ENCODE measurements around the gene MED19. TPM values are rescaled to one million over a fixed set of nuclear protein-coding genes. Genes with fewer than 3 reads are reported as not detected.
A peak's percentile ranks its signal among the peaks of the same experiment; 100 is the strongest.

Gene MED19
- polyA plus RNA-seq, 3 donors, result 7.1 to 11.3 (median 9.2) TPM

- no peaks in the 10 kb centered on the region for H3K27me3 ChIP-seq (ENCODE audit: control insufficient read depth in 2 of 2, insufficient read depth in 2 of 2, low read length in 2 of 2)
- H3K4me1 ChIP-seq (ENCODE audit: control insufficient read depth in 1 of 2, insufficient read depth in 2 of 2, low read length in 2 of 2), result no peaks in the 10 kb centered on the region
- no peaks in the 10 kb centered on the region for H3K27me3 Mint-ChIP-seq (ENCODE audit: low read depth in 3 of 3)
- H3K4me2 ChIP-seq (replicated peaks; ENCODE audit: extremely low read depth, low read length, poor library complexity, severe bottlenecking), result no peak overlapping the region
- H2AFZ ChIP-seq (ENCODE audit: insufficient read depth, low read depth, low read length, poor library complexity, severe bottlenecking), result no peak overlapping the region
- TF ChIP-seq CTCF (IDR thresholded peaks at IDR 0.05), result no peak
- H3K79me2 ChIP-seq (ENCODE audit: insufficient read depth, low read length), result no peaks in the 10 kb centered on the region
- H3K9me3 ChIP-seq (replicated peaks in 1 of 2; ENCODE audit: control insufficient read depth in 1 of 2, insufficient read depth in 1 of 2, low read length in 2 of 2), result peaks cover 0 to 9% of the 10 kb centered on the region in 2 donors
- H3K9me3 Mint-ChIP-seq, result peaks cover 0 to 9% (median 4%) of the 10 kb centered on the region in 7 donors
- no peaks in the 10 kb centered on the region for H4K20me1 ChIP-seq (ENCODE audit: insufficient read depth, low read length)
- H3K36me3 ChIP-seq (replicated peaks in 1 of 2; ENCODE audit: control insufficient read depth in 1 of 2, insufficient read depth in 2 of 2, low read length in 2 of 2), result no peaks in the 10 kb centered on the region
- intact Hi-C loops (cut with micrococcal nuclease), result no loop called here
- no peak overlapping the region for H3K27ac Mint-ChIP-seq
- no peak overlapping the region for H3K4me3 Mint-ChIP-seq
- DNase-seq, result no peak
- no peak overlapping the region for H3K27ac ChIP-seq (ENCODE audit: low read depth in 1 of 2, low read length in 2 of 2)
- 99% methylated on average over 22 of the region's 30 CpGs for WGBS (ENCODE audit: insufficient coverage)
- H3K4me3 ChIP-seq (replicated peaks in 1 of 3; ENCODE audit: low read depth in 2 of 3, low read length in 3 of 3), result no peak overlapping the region
- H3K36me3 Mint-ChIP-seq, result peaks cover 2 to 5% of the 10 kb centered on the region in 2 donors
- no peak overlapping the region for H3K9ac ChIP-seq (ENCODE audit: insufficient read depth, low read length, poor library complexity, severe bottlenecking)
- H3K4me1 Mint-ChIP-seq, result peaks cover 3% of the 10 kb centered on the region
These were observed 40.9 kb upstream of the MED19 start for GRCh38 chr11:57752954-57753353.

GRCh38 chr11:57751676-57752253 is 39.8 kb upstream of the MED19 start, which contains the start of gene BTBD18:
Gene BTBD18, minus strand, starts transcription at chr11:57751819. Its CDS starts 631 bp downstream, at chr11:57751188.
- Histone ChIP-seq H2AFZ (ENCODE audit: insufficient read depth, low read depth, low read length, poor library complexity, severe bottlenecking) (no peak within 1 kb of the TSS), H3K4me3 (replicated peaks in 1 of 3; ENCODE audit: low read depth in 2 of 3, low read length in 3 of 3) (no peak within 1 kb of the TSS), H3K9ac (ENCODE audit: insufficient read depth, low read length, poor library complexity, severe bottlenecking) (no peak within 1 kb of the TSS), H3K4me1 (ENCODE audit: control insufficient read depth in 1 of 2, insufficient read depth in 2 of 2, low read length in 2 of 2) (no peaks in the 10 kb centered on the region), H4K20me1 (ENCODE audit: insufficient read depth, low read length) (no peaks in the 10 kb centered on the region), H3K79me2 (ENCODE audit: insufficient read depth, low read length) (no peaks in the 10 kb centered on the region), H3K4me2 (replicated peaks; ENCODE audit: extremely low read depth, low read length, poor library complexity, severe bottlenecking) (no peak within 1 kb of the TSS), H3K27me3 (ENCODE audit: control insufficient read depth in 2 of 2, insufficient read depth in 2 of 2, low read length in 2 of 2) (no peaks in the 10 kb centered on the region), H3K36me3 (replicated peaks in 1 of 2; ENCODE audit: control insufficient read depth in 1 of 2, insufficient read depth in 2 of 2, low read length in 2 of 2) (peaks cover 0 to 8% of the 10 kb centered on the region in 2 donors), H3K9me3 (replicated peaks in 1 of 2; ENCODE audit: control insufficient read depth in 1 of 2, insufficient read depth in 1 of 2, low read length in 2 of 2) (peaks cover 0 to 9% of the 10 kb centered on the region in 2 donors), H3K27ac (ENCODE audit: low read depth in 1 of 2, low read length in 2 of 2) (no peak within 1 kb of the TSS)
- no peaks in the 10 kb centered on the region for H3K27me3 Mint-ChIP-seq (ENCODE audit: low read depth in 3 of 3)
- TF ChIP-seq CTCF (IDR thresholded peaks at IDR 0.05), result peak; percentile 25
- H3K4me1 Mint-ChIP-seq, result peaks cover 3% of the 10 kb centered on the region
- peak within 1 kb of the TSS in 1 of 7 donors; percentile 72 for H3K27ac Mint-ChIP-seq
- 89% methylated on average over 3 of the region's 10 CpGs for WGBS (ENCODE audit: insufficient coverage)
- no peak within 1 kb of the TSS for H3K4me3 Mint-ChIP-seq
- intact Hi-C loops (cut with micrococcal nuclease), result no loop called here
- DNase-seq, result peak; percentile 12 to 31 (median 19)
- H3K9me3 Mint-ChIP-seq, result peaks cover 0 to 9% (median 4%) of the 10 kb centered on the region in 7 donors
- peaks cover 6 to 11% of the 10 kb centered on the region in 2 donors for H3K36me3 Mint-ChIP-seq

Measured in CD14-positive monocyte (primary cell).